Mucosa of descending colon (tissue), 3 donors: ENCODE results near the gene KLHL35. TPM values are rescaled to one million over a fixed set of nuclear protein-coding genes. Genes with fewer than 3 reads are reported as not detected.

Experiments
- ATAC-seq: fragments of 200-7000 bp; cut with Tn5 transposase; one replicate; pipeline ENCODE4 v1.9.1; 2020; ENCODE audit warnings: mild to moderate bottlenecking, moderate library complexity
- DNase-seq, 3 donors: peaks; one replicate each; pipeline ENCODE4 v3.0.0-alpha.2; 2020
- H3K36me3 ChIP-seq: fragments of 200-600 bp; one replicate; pipeline ENCODE4 v1.8.0; 2021; ENCODE audit warnings: low read depth, mild to moderate bottlenecking
- H3K4me1 ChIP-seq: fragments of 200-600 bp; one replicate; pipeline ENCODE4 v1.8.0; 2021; ENCODE audit warnings: low read depth, mild to moderate bottlenecking
- H3K4me3 ChIP-seq: fragments of 200-600 bp; one replicate; pipeline ENCODE4 v1.8.0; 2021; ENCODE audit warnings: mild to moderate bottlenecking
- H3K9me3 ChIP-seq: fragments of 200-600 bp; one replicate; pipeline ENCODE4 v1.8.0; 2021; ENCODE audit warnings: mild to moderate bottlenecking
- CTCF ChIP-seq: fragments of 200-600 bp; IDR thresholded peaks from one replicate; pipeline ENCODE4 v1.8.0; 2022; ENCODE audit warnings: antibody characterized with exemption, mild to moderate bottlenecking
- intact Hi-C, 2 donors: fragments of 100-400 bp; cut with DNase I in 1 of 2; cut with micrococcal nuclease in 1 of 2; formaldehyde crosslinking; loops; one replicate each; pipeline versions ENCODE4 v1.11.0 to v1.11.1; 2022; cut with DNase I, micrococcal nuclease
- total RNA-seq, 3 donors: library from RNA; stranded (reverse); fragmentation: NEBNext Ultra II Directional in 2 of 3; extraction: Animal tissue kit (Norgen Biotek cat#: 25700) in 2 of 3; gene quantifications; one replicate each; pipeline versions ENCODE4 v1.2.1 to v1.2.4, GENCODE V29; 2021 to 2023
- donor health status: DM: no; HTN: no; CAD: no; lungs with moderate emphysema.
- donor health status: DM: no; HTN: no; CAD: no.
- donor health status: DM: no; HTN: yes; CAD: no.

The KLHL35 gene
- total RNA-seq, 3 donors from 2014 or later = 0.25 to 1.7 (median 0.49) TPM

- no peaks in the 10 kb centered on the region for H3K4me1 ChIP-seq
- intact Hi-C loops = no loop called here
- no peak for TF ChIP-seq CTCF
- H3K4me3 ChIP-seq = no peak overlapping the region
- DNase-seq (no peak), ATAC-seq (no peak)
- H3K9me3 ChIP-seq = no peaks in the 10 kb centered on the region
- H3K36me3 ChIP-seq = no peaks in the 10 kb centered on the region
These were observed 16.3 kb upstream of the KLHL35 start for GRCh38 chr11:75449271-75449670.

GRCh38 chr11:75447415-75447814 lies 14.4 kb upstream of the KLHL35 start:
- H3K36me3 ChIP-seq = no peaks in the 10 kb centered on the region
- no peaks in the 10 kb centered on the region for H3K9me3 ChIP-seq
- no peak overlapping the region for H3K4me3 ChIP-seq
- DNase-seq (no peak), ATAC-seq (no peak)
- no peaks in the 10 kb centered on the region for H3K4me1 ChIP-seq
- intact Hi-C loops = no loop called here
- TF ChIP-seq CTCF = no peak

GRCh38 chr11:75445315-75445953 lies 12.4 kb upstream of the KLHL35 start:
- Histone ChIP-seq H3K9me3 (no peaks in the 10 kb centered on the region), H3K36me3 (no peaks in the 10 kb centered on the region), H3K4me3 (no peak overlapping the region), H3K4me1 (no peaks in the 10 kb centered on the region)
- TF ChIP-seq CTCF = peak; percentile 79
- ATAC-seq (peak; percentile 79), DNase-seq (peak in 2 of 3 donors; percentile 82 to 85)
- intact Hi-C loops = loop anchor here (2.0 kb wide), 1 partner anchor 87 kb away; no protein-coding TSS in a partner anchor

GRCh38 chr11:75443043-75443442 lies 10.0 kb upstream of the KLHL35 start:
- Histone ChIP-seq H3K4me1 (no peaks in the 10 kb centered on the region), H3K36me3 (no peaks in the 10 kb centered on the region), H3K9me3 (no peaks in the 10 kb centered on the region), H3K4me3 (no peak overlapping the region)
- DNase-seq = no peak
- TF ChIP-seq CTCF = no peak
- ATAC-seq = no peak
- intact Hi-C loops = no loop called here

- H3K4me1 ChIP-seq = no peaks in the 10 kb centered on the region
- intact Hi-C loops = no loop called here
- no peaks in the 10 kb centered on the region for H3K36me3 ChIP-seq
These were observed 9.3 kb upstream of the KLHL35 start for GRCh38 chr11:75442161-75442885.

More at GRCh38 chr11:75442161-75442885, 9.3 kb upstream of the KLHL35 start:
- DNase-seq = no peak
- no peak for TF ChIP-seq CTCF
- no peak for ATAC-seq
- no peak overlapping the region for H3K4me3 ChIP-seq
- H3K9me3 ChIP-seq = no peaks in the 10 kb centered on the region
